Ishikawa (cell line): ENCODE data around the gene MTX1.
A peak's percentile ranks its signal among the peaks of the same experiment; 100 is the strongest.

Experiments
- CEBPB ChIP-seq: IDR thresholded peaks from 2 replicates; pipeline ENCODE4 v1.6.1; 2012
- CREB1 ChIP-seq: IDR thresholded peaks from 2 replicates; pipeline ENCODE4 v1.6.1; 2012; ENCODE audit warnings: low read depth
- EGR1 ChIP-seq: IDR thresholded peaks from 2 replicates; pipeline ENCODE4 v1.6.1; 2012
- EP300 ChIP-seq: IDR thresholded peaks from 2 replicates; pipeline ENCODE4 v1.6.1; 2012; ENCODE audit warnings: borderline replicate concordance
- FOXM1 ChIP-seq: IDR thresholded peaks from 2 replicates; pipeline ENCODE4 v1.6.1; 2012; ENCODE audit warnings: low read depth, borderline replicate concordance
- MAX ChIP-seq: IDR thresholded peaks from 2 replicates; pipeline ENCODE4 v1.6.1; 2012
- NFIC ChIP-seq: IDR thresholded peaks from 2 replicates; pipeline ENCODE4 v1.6.1; 2012
- RAD21 ChIP-seq: IDR thresholded peaks from 2 replicates; pipeline ENCODE4 v1.6.1; 2012; ENCODE audit warnings: low read depth
- REST ChIP-seq: IDR thresholded peaks from 2 replicates; pipeline ENCODE4 v1.6.1; 2012; ENCODE audit warnings: low read depth, mild to moderate bottlenecking
- TAF1 ChIP-seq: IDR thresholded peaks from 2 replicates; pipeline ENCODE4 v1.6.1; 2012; ENCODE audit warnings: low read depth, mild to moderate bottlenecking
- TCF12 ChIP-seq: IDR thresholded peaks from 2 replicates; pipeline ENCODE4 v1.6.1; 2012; ENCODE audit warnings: low read depth
- TEAD4 ChIP-seq: IDR thresholded peaks from 2 replicates; pipeline ENCODE4 v1.6.1; 2012
- USF1 ChIP-seq: IDR thresholded peaks from 2 replicates; pipeline ENCODE4 v1.6.1; 2012
- YY1 ChIP-seq: IDR thresholded peaks from 2 replicates; pipeline ENCODE4 v1.6.1; 2012; ENCODE audit warnings: low read depth
- ZBTB7A ChIP-seq: IDR thresholded peaks from 2 replicates; pipeline ENCODE4 v1.6.1; 2012; ENCODE audit warnings: low read depth

Gene MTX1

GRCh38 chr1:155245163-155245524 lies 36.6 kb downstream of the MTX1 start:
- no peak for TF ChIP-seq TEAD4
- TF ChIP-seq MAX = no peak

- TF ChIP-seq EGR1 = no peak
- no peak for TF ChIP-seq MAX
- TF ChIP-seq USF1 = no peak
- TF ChIP-seq FOXM1 = no peak
- no peak for TF ChIP-seq NFIC
- TF ChIP-seq TCF12 = no peak
- TF ChIP-seq TEAD4 = no peak
- no peak for TF ChIP-seq TAF1
- TF ChIP-seq CREB1 = no peak
- TF ChIP-seq RAD21 = no peak
- no peak for TF ChIP-seq CEBPB
- no peak for TF ChIP-seq EP300
- TF ChIP-seq REST = no peak
- no peak for TF ChIP-seq YY1
- TF ChIP-seq ZBTB7A = no peak
Measured at GRCh38 chr1:155247667-155248553, 39.4 kb downstream of the MTX1 start.

GRCh38 chr1:155250246-155250632 lies 41.7 kb downstream of the MTX1 start:
- TF ChIP-seq TCF12 = no peak
- no peak for TF ChIP-seq REST
- TF ChIP-seq TEAD4 = no peak
- TF ChIP-seq YY1 = no peak
- no peak for TF ChIP-seq TAF1
- no peak for TF ChIP-seq FOXM1
- TF ChIP-seq MAX = no peak
- TF ChIP-seq EP300 = no peak
- TF ChIP-seq CREB1 = no peak
- TF ChIP-seq RAD21 = no peak
- TF ChIP-seq NFIC = no peak
- TF ChIP-seq ZBTB7A = no peak
- no peak for TF ChIP-seq USF1
- TF ChIP-seq CEBPB = no peak
- TF ChIP-seq EGR1 = no peak

- TF ChIP-seq CREB1 = no peak
- TF ChIP-seq YY1 = peak; percentile 80
- TF ChIP-seq TCF12 = 0 out of 2 replicates have a peak, but pooled peaks have one; percentile 19
- peak; percentile 87 for TF ChIP-seq RAD21
Measured at GRCh38 chr1:155250633-155251449, 42.3 kb downstream of the MTX1 start.

- TF ChIP-seq YY1 = no peak
- no peak for TF ChIP-seq EP300
- TF ChIP-seq ZBTB7A = no peak
- no peak for TF ChIP-seq RAD21
- TF ChIP-seq USF1 = no peak
- no peak for TF ChIP-seq CREB1
- TF ChIP-seq TEAD4 = no peak
- no peak for TF ChIP-seq FOXM1
- no peak for TF ChIP-seq CEBPB
- TF ChIP-seq NFIC = no peak
- no peak for TF ChIP-seq TCF12
- no peak for TF ChIP-seq REST
- TF ChIP-seq TAF1 = no peak
Measured at GRCh38 chr1:155251566-155251965, 43.1 kb downstream of the MTX1 start.
